Tibial nerve (tissue), 3 donors: ENCODE data around the gene TMC2.

Experiments
- CTCF ChIP-seq, 5 experiments: fragments of 200-600 bp in 3 of 5; fragments of 450-650 bp in 2 of 5; sonication (generic) in 3 of 5; IDR thresholded peaks; one replicate each; pipeline ENCODE4 v1.5.1; 2016 to 2019; ENCODE audit warnings: antibody characterized with exemption in 5 of 5, mild to moderate bottlenecking in 3 of 5, moderate library complexity in 2 of 5
- POLR2A ChIP-seq, 2 donors: fragments of 450-650 bp; IDR thresholded peaks; one replicate each; pipeline ENCODE4 v1.6.1; 2017; ENCODE audit warnings: antibody characterized with exemption in 2 of 2, mild to moderate bottlenecking in 2 of 2, moderate library complexity in 2 of 2

- TF ChIP-seq POLR2A (IDR thresholded peaks at IDR 0.05) = no peak
- TF ChIP-seq CTCF (IDR thresholded peaks at IDR 0.05) = no peak
These were observed 438 bp upstream of the TMC2 start for GRCh38 chr20:2535711-2536559.
